Ascending aorta (tissue), 2 donors: ENCODE results near the gene ARIH1. TPM values are rescaled to one million over a fixed set of nuclear protein-coding genes. Genes with fewer than 3 reads are reported as not detected.

Experiments used
- DNase-seq, 2 donors: peaks; one replicate each; pipeline ENCODE4 v3.0.0-alpha.2; 2019; ENCODE audit warnings: low spot score in 2 of 2
- H3K27ac ChIP-seq, 2 donors: fragments of 200-600 bp; sonication (generic); one replicate each; pipeline ENCODE4 v1.5.1; 2016 to 2017; ENCODE audit warnings: mild to moderate bottlenecking in 1 of 2
- H3K27me3 ChIP-seq: fragments of 200-600 bp; sonication (generic); one replicate; pipeline ENCODE4 v1.5.1; 2017
- H3K36me3 ChIP-seq, 2 donors: fragments of 200-600 bp; sonication (generic); one replicate each; pipeline ENCODE4 v1.5.1; 2016
- H3K4me1 ChIP-seq, 2 donors: fragments of 200-600 bp; sonication (generic); one replicate each; pipeline ENCODE4 v1.5.1; 2016 to 2017; ENCODE audit warnings: mild to moderate bottlenecking in 1 of 2
- H3K4me3 ChIP-seq, 2 donors: fragments of 200-600 bp; sonication (generic); one replicate each; pipeline ENCODE4 v1.5.1; 2016 to 2017; ENCODE audit warnings: mild to moderate bottlenecking in 1 of 2
- H3K9me3 ChIP-seq, 2 donors: fragments of 200-600 bp; sonication (generic); one replicate each; pipeline ENCODE4 v1.5.1; 2016
- intact Hi-C: fragments of 100-400 bp; cut with DNase I; formaldehyde crosslinking; loops from one replicate; pipeline ENCODE4 v1.15.1; 2023
- total RNA-seq: library from RNA; depleted of rRNA; stranded (reverse); fragments of >200 nt; gene quantifications from one replicate; pipeline ENCODE4 v1.1.0, GENCODE V29; 2016
- TF ChIP-seq, protein P1 (sequence below), 3 experiments: fragments of 200-600 bp in 2 of 3; fragments of 450-650 bp in 1 of 3; sonication (generic) in 2 of 3; IDR thresholded peaks; one replicate each; pipeline ENCODE4 v1.5.1; 2016 to 2019; ENCODE audit warnings: antibody characterized with exemption in 3 of 3, mild to moderate bottlenecking in 1 of 3, moderate library complexity in 1 of 3

Gene ARIH1
- total RNA-seq, 1 donor from 2014 or later = 109 TPM

- Histone ChIP-seq H3K27me3 (no peaks in the 10 kb centered on the region), H3K27ac (no peak overlapping the region), H3K9me3 (no peaks in the 10 kb centered on the region), H3K4me1 (peaks cover 4 to 53% of the 10 kb centered on the region in 2 donors), H3K4me3 (no peak overlapping the region), H3K36me3 (peaks cover 4 to 32% of the 10 kb centered on the region in 2 donors)
- no peak for DNase-seq
- TF ChIP-seq, protein P1, sequence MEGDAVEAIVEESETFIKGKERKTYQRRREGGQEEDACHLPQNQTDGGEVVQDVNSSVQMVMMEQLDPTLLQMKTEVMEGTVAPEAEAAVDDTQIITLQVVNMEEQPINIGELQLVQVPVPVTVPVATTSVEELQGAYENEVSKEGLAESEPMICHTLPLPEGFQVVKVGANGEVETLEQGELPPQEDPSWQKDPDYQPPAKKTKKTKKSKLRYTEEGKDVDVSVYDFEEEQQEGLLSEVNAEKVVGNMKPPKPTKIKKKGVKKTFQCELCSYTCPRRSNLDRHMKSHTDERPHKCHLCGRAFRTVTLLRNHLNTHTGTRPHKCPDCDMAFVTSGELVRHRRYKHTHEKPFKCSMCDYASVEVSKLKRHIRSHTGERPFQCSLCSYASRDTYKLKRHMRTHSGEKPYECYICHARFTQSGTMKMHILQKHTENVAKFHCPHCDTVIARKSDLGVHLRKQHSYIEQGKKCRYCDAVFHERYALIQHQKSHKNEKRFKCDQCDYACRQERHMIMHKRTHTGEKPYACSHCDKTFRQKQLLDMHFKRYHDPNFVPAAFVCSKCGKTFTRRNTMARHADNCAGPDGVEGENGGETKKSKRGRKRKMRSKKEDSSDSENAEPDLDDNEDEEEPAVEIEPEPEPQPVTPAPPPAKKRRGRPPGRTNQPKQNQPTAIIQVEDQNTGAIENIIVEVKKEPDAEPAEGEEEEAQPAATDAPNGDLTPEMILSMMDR (IDR thresholded peaks at IDR 0.05) = no peak
- intact Hi-C loops = no loop called here
These were observed 7.0 kb downstream of the ARIH1 start for GRCh38 chr15:72481015-72481659.

GRCh38 chr15:72482275-72482674 lies 8.1 kb downstream of the ARIH1 start:
- Histone ChIP-seq H3K4me1 (peaks cover 4 to 48% of the 10 kb centered on the region in 2 donors), H3K27ac (no peak overlapping the region), H3K27me3 (no peaks in the 10 kb centered on the region), H3K36me3 (peaks cover 4 to 29% of the 10 kb centered on the region in 2 donors), H3K4me3 (no peak overlapping the region), H3K9me3 (no peaks in the 10 kb centered on the region)
- intact Hi-C loops = no loop called here
- TF ChIP-seq, protein P1 (IDR thresholded peaks at IDR 0.05) = no peak
- no peak for DNase-seq

DNA sequence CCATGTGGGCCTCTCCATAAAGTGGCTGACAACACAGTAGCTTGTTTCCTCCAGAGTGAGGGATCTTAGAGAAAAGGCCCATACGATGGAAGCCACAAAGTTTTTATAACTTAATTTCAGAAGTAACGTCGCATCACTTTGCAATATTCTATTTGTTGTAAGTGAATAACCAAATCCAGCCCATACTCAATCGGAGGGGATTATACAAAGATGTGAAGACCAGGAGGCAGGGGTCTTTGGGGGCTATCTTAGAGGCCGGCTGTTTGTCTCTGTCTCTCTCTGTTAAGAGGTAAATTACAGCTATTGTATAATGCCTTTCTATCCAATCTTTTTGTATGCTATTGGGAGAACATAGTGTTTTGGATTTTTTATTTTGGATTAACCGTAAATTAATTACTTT lies 9.1 kb downstream of the ARIH1 start:
- intact Hi-C loops = no loop called here
- Histone ChIP-seq H3K27ac (no peak overlapping the region), H3K27me3 (no peaks in the 10 kb centered on the region), H3K4me3 (no peak overlapping the region), H3K4me1 (peaks cover 4 to 48% of the 10 kb centered on the region in 2 donors), H3K9me3 (no peaks in the 10 kb centered on the region), H3K36me3 (peaks cover 4 to 22% of the 10 kb centered on the region in 2 donors)
- TF ChIP-seq, protein P1 (IDR thresholded peaks at IDR 0.05) = no peak
- DNase-seq = no peak

GRCh38 chr15:72486144-72486543 lies 12.0 kb downstream of the ARIH1 start:
- DNase-seq = no peak
- H3K9me3 ChIP-seq = no peaks in the 10 kb centered on the region
- H3K27me3 ChIP-seq = no peaks in the 10 kb centered on the region
- peaks cover 10 to 48% of the 10 kb centered on the region in 2 donors for H3K4me1 ChIP-seq
- TF ChIP-seq, protein P1 (IDR thresholded peaks at IDR 0.05) = no peak
- no peaks in the 10 kb centered on the region for H3K36me3 ChIP-seq
- no peak overlapping the region for H3K27ac ChIP-seq
- H3K4me3 ChIP-seq = no peak overlapping the region
- intact Hi-C loops = no loop called here

- Histone ChIP-seq H3K4me3 (no peak overlapping the region), H3K27me3 (no peaks in the 10 kb centered on the region), H3K4me1 (peaks cover 6 to 50% of the 10 kb centered on the region in 2 donors), H3K36me3 (no peaks in the 10 kb centered on the region), H3K27ac (no peak overlapping the region), H3K9me3 (no peaks in the 10 kb centered on the region)
- TF ChIP-seq, protein P1 (IDR thresholded peaks at IDR 0.05) = no peak
- intact Hi-C loops = no loop called here
- no peak for DNase-seq
These were observed 13.1 kb downstream of the ARIH1 start for GRCh38 chr15:72487070-72487797.
